HG03558 (cell line): Measurements from ENCODE around the gene WDR70.
A peak's percentile ranks its signal among the peaks of the same experiment; 100 is the strongest.

Experiments used
- ATAC-seq: cut with Tn5 transposase; IDR thresholded peaks from one replicate; pipeline ENCODE4 v1.9.1; 2021; ENCODE audit warnings: moderate number of reproducible peaks; ENCODE audit not compliant: unreplicated experiment; ENCODE audit errors: extremely low read depth

Gene WDR70

GRCh38 chr5:37738057-37738691, 359.1 kb downstream of the WDR70 start:
- ATAC-seq = peak; percentile 85

GRCh38 chr5:37738865-37739488, 359.9 kb downstream of the WDR70 start:
- ATAC-seq = no peak

- ATAC-seq = no peak
Measured at GRCh38 chr5:37739817-37740261, 360.7 kb downstream of the WDR70 start.

- ATAC-seq = no peak
Measured at GRCh38 chr5:37740331-37741066, 361.4 kb downstream of the WDR70 start.

- no peak for ATAC-seq
Measured at GRCh38 chr5:37742111-37742510, 363.0 kb downstream of the WDR70 start.

GRCh38 chr5:37751227-37751626, 372.1 kb downstream of the WDR70 start:
- no peak for ATAC-seq

GRCh38 chr5:37754976-37755375, 375.9 kb downstream of the WDR70 start:
- ATAC-seq = no peak

GRCh38 chr5:37755581-37755980, 376.5 kb downstream of the WDR70 start:
- no peak for ATAC-seq

GRCh38 chr5:37756248-37756647, 377.1 kb downstream of the WDR70 start:
- no peak for ATAC-seq

GRCh38 chr5:37757980-37758582, 379.0 kb downstream of the WDR70 start:
- no peak for ATAC-seq

- no peak for ATAC-seq
Measured at GRCh38 chr5:37767251-37767650, 388.1 kb downstream of the WDR70 start.

GRCh38 chr5:37767961-37768360, 388.8 kb downstream of the WDR70 start:
- no peak for ATAC-seq

GRCh38 chr5:37768371-37768770, 389.3 kb downstream of the WDR70 start:
- ATAC-seq = no peak

GRCh38 chr5:37769108-37769507, 390.0 kb downstream of the WDR70 start:
- ATAC-seq = no peak

- no peak for ATAC-seq
Measured at GRCh38 chr5:37769840-37770239, 390.7 kb downstream of the WDR70 start.

- no peak for ATAC-seq
Measured at GRCh38 chr5:37770786-37771185, 391.7 kb downstream of the WDR70 start.

GRCh38 chr5:37771203-37771611, 392.1 kb downstream of the WDR70 start:
- ATAC-seq = no peak

GRCh38 chr5:37771731-37772130, 392.6 kb downstream of the WDR70 start:
- no peak for ATAC-seq

- ATAC-seq = no peak
Measured at GRCh38 chr5:37772255-37772654, 393.1 kb downstream of the WDR70 start.

GRCh38 chr5:37773809-37774208, 394.7 kb downstream of the WDR70 start:
- ATAC-seq = no peak

- no peak for ATAC-seq
Measured at GRCh38 chr5:37774912-37775483, 395.9 kb downstream of the WDR70 start.
